Astrocyte (in vitro differentiated cells and primary cell): ENCODE results near the gene WIPI1. TPM values are rescaled to one million over a fixed set of nuclear protein-coding genes. Genes with fewer than 3 reads are reported as not detected.

ENCODE experiments used
- DNase-seq: peaks from one replicate; pipeline ENCODE4 v3.0.0-alpha.2; 2010; ENCODE audit warnings: low read depth
- FAIRE-seq: peaks from 2 replicates; lab custom pipeline; 2011; peaks lifted over from hg19 to GRCh38; lab: Jason Lieb, UNC
- H2AFZ ChIP-seq: 2 replicates; pipeline ENCODE4 v1.6.0; 2012; ENCODE audit warnings: low read depth, low read length, inconsistent platforms
- H3K27ac ChIP-seq: 2 replicates; pipeline ENCODE4 v1.5.1; 2011; ENCODE audit warnings: low read depth, low read length, inconsistent platforms
- H3K27me3 ChIP-seq: 2 replicates; pipeline ENCODE4 v1.6.0; 2011; ENCODE audit warnings: low read length, inconsistent platforms; ENCODE audit not compliant: insufficient read depth
- H3K36me3 ChIP-seq: 2 replicates; pipeline ENCODE4 v1.5.1; 2011; ENCODE audit warnings: low read length, inconsistent platforms; ENCODE audit not compliant: insufficient read depth
- H3K4me1 ChIP-seq: 2 replicates; pipeline ENCODE4 v1.5.1; 2011; ENCODE audit warnings: low read length, inconsistent platforms; ENCODE audit not compliant: insufficient read depth
- H3K4me2 ChIP-seq: 2 replicates; pipeline ENCODE4 v1.6.0; 2012; ENCODE audit warnings: low read length, inconsistent platforms
- H3K4me3 ChIP-seq: 2 replicates; pipeline ENCODE4 v1.5.1; 2011; ENCODE audit warnings: low read depth, mild to moderate bottlenecking, low read length, inconsistent platforms; ENCODE audit not compliant: insufficient read depth
- H3K79me2 ChIP-seq: 2 replicates; pipeline ENCODE4 v1.6.0; 2012; ENCODE audit warnings: mild to moderate bottlenecking, low read length, inconsistent platforms; ENCODE audit not compliant: insufficient read depth
- H3K9ac ChIP-seq: 2 replicates; pipeline ENCODE4 v1.6.0; 2012; ENCODE audit warnings: mild to moderate bottlenecking, low read length, inconsistent platforms
- H3K9me3 ChIP-seq: 2 replicates; pipeline ENCODE4 v1.5.1; 2012; ENCODE audit warnings: low read depth, mild to moderate bottlenecking, low read length, inconsistent platforms; ENCODE audit not compliant: insufficient read depth
- H4K20me1 ChIP-seq: 2 replicates; pipeline ENCODE4 v1.6.0; 2012; ENCODE audit warnings: low read length, inconsistent platforms; ENCODE audit not compliant: insufficient read depth
- H3K27ac Mint-ChIP-seq: one replicate; pipeline ENCODE4 v1.8.0; 2021; ENCODE audit warnings: mild to moderate bottlenecking, mixed read lengths; ENCODE audit not compliant: unreplicated experiment
- H3K27me3 Mint-ChIP-seq: one replicate; pipeline ENCODE4 v1.8.0; 2021; ENCODE audit warnings: low read depth, mixed read lengths; ENCODE audit not compliant: unreplicated experiment
- H3K36me3 Mint-ChIP-seq: one replicate; pipeline ENCODE4 v1.8.0; 2021; ENCODE audit warnings: low read depth, mixed read lengths; ENCODE audit not compliant: unreplicated experiment
- H3K4me1 Mint-ChIP-seq: one replicate; pipeline ENCODE4 v1.8.0; 2021; ENCODE audit warnings: low read depth, mixed read lengths; ENCODE audit not compliant: unreplicated experiment
- H3K4me3 Mint-ChIP-seq: one replicate; pipeline ENCODE4 v1.8.0; 2021; ENCODE audit warnings: mild to moderate bottlenecking, moderate library complexity, mixed read lengths; ENCODE audit not compliant: unreplicated experiment
- H3K9me3 Mint-ChIP-seq: one replicate; pipeline ENCODE4 v1.8.0; 2021; ENCODE audit warnings: mild to moderate bottlenecking, mixed read lengths; ENCODE audit not compliant: unreplicated experiment
- CTCF ChIP-seq: IDR thresholded peaks from 2 replicates; pipeline ENCODE4 v1.5.1; 2011; ENCODE audit warnings: low read depth, mild to moderate bottlenecking, inconsistent platforms, low read length, moderate library complexity; ENCODE audit not compliant: insufficient read depth
- EZH2 ChIP-seq: IDR thresholded peaks from 2 replicates; pipeline ENCODE4 v1.6.1; 2012; ENCODE audit warnings: mild to moderate bottlenecking, low read length, inconsistent platforms; ENCODE audit not compliant: insufficient read depth
- total RNA-seq: library from RNA; stranded (reverse); gene quantifications from 2 replicates; pipeline ENCODE4 v1.2.1, GENCODE V29; 2021

The WIPI1 gene
- total RNA-seq, 1 donor from 2014 or later: 83.5 TPM

DNA sequence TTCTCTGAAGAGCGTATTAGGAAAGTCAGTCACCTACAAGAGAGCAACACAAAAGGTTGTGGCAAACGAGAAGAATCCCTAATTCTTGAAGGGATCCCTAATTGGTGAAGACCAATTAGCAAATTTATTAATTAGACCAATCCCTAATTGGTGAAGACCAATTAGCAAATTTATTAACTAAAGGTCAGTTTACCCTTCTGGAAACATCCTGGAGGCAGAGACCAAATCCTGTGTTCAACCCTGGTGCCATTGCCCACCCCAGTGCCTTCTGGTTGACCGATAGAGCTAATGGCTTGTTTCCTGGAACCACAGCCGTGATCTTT, 74.2 kb downstream of the WIPI1 start:
- peak overlapping the region; percentile 0 for H3K4me3 Mint-ChIP-seq
- Histone ChIP-seq H3K4me2 (peak overlapping the region; percentile 72), H3K4me3 (no peak overlapping the region), H3K4me1 (peaks cover 40% of the 10 kb centered on the region), H3K9me3 (no peaks in the 10 kb centered on the region), H3K27ac (peak overlapping the region; percentile 4), H3K9ac (peak overlapping the region; percentile 4), H3K27me3 (no peaks in the 10 kb centered on the region), H3K36me3 (no peaks in the 10 kb centered on the region), H4K20me1 (no peaks in the 10 kb centered on the region), H3K79me2 (no peaks in the 10 kb centered on the region), H2AFZ (no peak overlapping the region)
- peaks cover 2% of the 10 kb centered on the region for H3K36me3 Mint-ChIP-seq
- FAIRE-seq (no peak), DNase-seq (no peak)
- no peak for TF ChIP-seq EZH2
- no peak for TF ChIP-seq CTCF
- H3K9me3 Mint-ChIP-seq: no peaks in the 10 kb centered on the region
- H3K27me3 Mint-ChIP-seq: peaks cover 6% of the 10 kb centered on the region
- H3K27ac Mint-ChIP-seq: no peak overlapping the region
- H3K4me1 Mint-ChIP-seq: peaks cover 22% of the 10 kb centered on the region

GRCh38 chr17:68382582-68383085, 74.7 kb downstream of the WIPI1 start:
- peak overlapping the region; percentile 4 for H3K27ac ChIP-seq
- peak overlapping the region; percentile 4 for H3K9ac ChIP-seq
- peaks cover 6% of the 10 kb centered on the region for H3K27me3 Mint-ChIP-seq
- TF ChIP-seq EZH2 (no peak), CTCF (no peak)
- DNase-seq (no peak), FAIRE-seq (no peak)
- no peaks in the 10 kb centered on the region for H3K79me2 ChIP-seq
- no peaks in the 10 kb centered on the region for H3K9me3 Mint-ChIP-seq
- no peak overlapping the region for H3K4me3 ChIP-seq
- no peak overlapping the region for H3K27ac Mint-ChIP-seq
- H3K27me3 ChIP-seq: no peaks in the 10 kb centered on the region
- H2AFZ ChIP-seq: no peak overlapping the region
- peaks cover 45% of the 10 kb centered on the region for H3K4me1 ChIP-seq
- no peaks in the 10 kb centered on the region for H3K9me3 ChIP-seq
- peaks cover 24% of the 10 kb centered on the region for H3K4me1 Mint-ChIP-seq
- peaks cover 2% of the 10 kb centered on the region for H3K36me3 Mint-ChIP-seq
- no peaks in the 10 kb centered on the region for H4K20me1 ChIP-seq
- H3K4me2 ChIP-seq: no peak overlapping the region
- H3K4me3 Mint-ChIP-seq: no peak overlapping the region
- no peaks in the 10 kb centered on the region for H3K36me3 ChIP-seq

DNA sequence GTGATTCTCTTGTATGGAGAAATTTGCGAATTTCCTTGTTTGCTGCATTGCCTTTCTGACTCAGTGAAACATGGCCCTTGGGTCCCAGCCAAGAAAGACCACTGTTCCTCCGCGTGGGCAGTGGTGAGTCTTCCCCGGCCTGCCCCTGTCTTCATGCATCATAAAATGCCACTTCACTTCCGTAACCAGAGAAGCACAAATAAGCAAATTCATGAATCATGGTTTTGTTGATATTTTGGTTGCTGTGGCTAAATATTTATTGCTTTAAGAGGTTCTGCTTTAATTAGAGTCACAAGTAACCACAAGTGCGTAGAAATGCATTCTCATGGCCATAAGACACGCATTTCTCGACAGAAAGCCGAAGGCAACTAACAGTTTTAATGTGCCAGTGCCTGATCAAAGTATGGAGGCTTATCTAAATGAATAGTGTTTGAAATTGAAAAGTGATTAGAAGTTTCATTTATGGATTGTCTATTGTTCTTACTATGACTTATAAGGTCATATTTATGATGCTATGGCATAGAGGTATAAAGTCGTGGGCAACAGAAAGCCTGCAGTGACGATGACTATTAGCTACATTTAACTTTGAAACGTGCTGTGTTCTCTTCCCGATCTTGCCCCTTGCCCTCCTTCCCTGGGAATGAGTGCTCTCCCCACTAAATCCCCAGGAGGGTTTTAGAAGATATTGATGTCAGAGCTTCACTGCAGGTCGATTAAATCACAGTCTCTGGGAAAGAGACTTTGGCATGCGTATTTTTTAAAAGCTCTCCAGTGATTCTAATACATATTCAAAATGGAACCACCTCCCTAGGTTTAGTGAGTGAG, 76.0 kb downstream of the WIPI1 start:
- Histone ChIP-seq H3K27ac (peak overlapping the region; percentile 63), H3K79me2 (no peaks in the 10 kb centered on the region), H3K9ac (peak overlapping the region; percentile 9), H3K4me1 (peaks cover 47% of the 10 kb centered on the region), H3K4me2 (peak overlapping the region; percentile 53), H3K4me3 (no peak overlapping the region), H3K36me3 (no peaks in the 10 kb centered on the region), H3K27me3 (no peaks in the 10 kb centered on the region), H3K9me3 (no peaks in the 10 kb centered on the region), H2AFZ (no peak overlapping the region), H4K20me1 (no peaks in the 10 kb centered on the region)
- peaks cover 3% of the 10 kb centered on the region for H3K27me3 Mint-ChIP-seq
- H3K4me3 Mint-ChIP-seq: no peak overlapping the region
- peaks cover 2% of the 10 kb centered on the region for H3K36me3 Mint-ChIP-seq
- peaks cover 24% of the 10 kb centered on the region for H3K4me1 Mint-ChIP-seq
- no peak overlapping the region for H3K27ac Mint-ChIP-seq
- DNase-seq: peak; percentile 96
- no peak for FAIRE-seq
- TF ChIP-seq CTCF: no peak
- TF ChIP-seq EZH2: no peak
- H3K9me3 Mint-ChIP-seq: no peaks in the 10 kb centered on the region
